Neutrophil (primary cell): ENCODE data around the gene TUBAL3.
A peak's percentile ranks its signal among the peaks of the same experiment; 100 is the strongest.
"Not testable (repeated sequence)": the region's sequence is repeated elsewhere in the genome, so short reads cannot be mapped to it uniquely, and the experiment has no call there.

Source experiments
- H3K27ac ChIP-seq: fragments of 200-600 bp; sonication (generic); 2 replicates; pipeline ENCODE4 v1.5.1; 2016; ENCODE audit warnings: mild to moderate bottlenecking, moderate library complexity
- H3K27me3 ChIP-seq: fragments of 200-600 bp; sonication (generic); 2 replicates; pipeline ENCODE4 v1.6.0; 2016; ENCODE audit warnings: mild to moderate bottlenecking
- H3K36me3 ChIP-seq: fragments of 200-600 bp; sonication (generic); 2 replicates; pipeline ENCODE4 v1.5.1; 2017
- H3K4me1 ChIP-seq, 2 experiments: fragments of 200-600 bp in 1 of 2; sonication (generic) in 1 of 2; 1 replicate in 1 of 2; 2 replicates in 1 of 2; pipeline versions ENCODE4 v1.5.1 to v1.6.1; 2013 to 2016; ENCODE audit warnings: low read depth in 1 of 2, low read length in 1 of 2, mild to moderate bottlenecking in 1 of 2, moderate library complexity in 1 of 2; ENCODE audit not compliant: control insufficient read depth in 1 of 2, insufficient read depth in 1 of 2
- H3K4me3 ChIP-seq, 2 experiments: fragments of 200-600 bp in 1 of 2; sonication (generic) in 1 of 2; 1 replicate in 1 of 2; 2 replicates in 1 of 2; pipeline ENCODE4 v1.5.1; 2013 to 2016; ENCODE audit warnings: low read depth in 1 of 2, low read length in 1 of 2, mild to moderate bottlenecking in 1 of 2, moderate library complexity in 1 of 2
- H3K9me3 ChIP-seq: fragments of 200-600 bp; sonication (generic); 2 replicates; pipeline ENCODE4 v1.5.1; 2016
- TF ChIP-seq, protein P1 (sequence below): fragments of 200-600 bp; sonication (generic); IDR thresholded peaks from 2 replicates; pipeline ENCODE4 v1.5.1; 2016; ENCODE audit warnings: antibody characterized with exemption

TUBAL3 gene

DNA sequence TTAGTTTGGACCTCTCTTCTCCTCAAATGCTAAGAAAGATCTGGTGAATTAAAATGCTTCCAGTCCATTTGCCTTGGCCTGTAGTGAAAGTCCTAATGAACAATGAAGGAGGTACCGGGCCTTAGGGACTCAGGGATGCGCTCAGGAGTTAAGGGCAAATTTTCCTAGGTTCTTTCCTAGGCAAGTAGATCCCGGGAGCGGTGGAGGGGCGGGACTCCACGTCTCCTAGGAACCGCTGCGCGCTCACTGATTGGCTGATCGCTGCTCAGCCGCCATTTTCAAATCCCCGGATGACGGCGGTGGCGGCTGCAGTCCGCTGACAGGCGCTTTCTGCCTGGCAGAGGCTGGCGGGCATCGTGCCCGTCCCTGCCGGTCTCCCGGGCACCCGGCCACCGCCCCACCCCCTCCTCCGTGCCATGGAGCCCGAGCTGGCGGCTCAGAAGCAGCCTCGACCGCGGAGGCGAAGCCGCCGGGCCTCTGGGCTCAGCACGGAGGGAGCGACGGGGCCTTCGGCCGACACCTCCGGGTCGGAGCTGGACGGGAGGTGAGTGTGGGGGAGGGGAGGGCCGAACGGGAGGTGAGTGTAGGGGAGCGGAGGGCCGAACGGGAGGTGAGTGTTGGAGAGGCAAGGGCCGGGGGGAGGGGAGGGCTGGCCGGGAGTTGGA lies 7.8 kb upstream of the TUBAL3 start, which contains the start of gene NET1:
NET1 (plus strand) TSS at position 281 of the 665 bp plus-strand sequence; CDS start at position 417, 136 bp downstream.
- no peak within 1 kb of the TSS for H3K27ac ChIP-seq

DNA sequence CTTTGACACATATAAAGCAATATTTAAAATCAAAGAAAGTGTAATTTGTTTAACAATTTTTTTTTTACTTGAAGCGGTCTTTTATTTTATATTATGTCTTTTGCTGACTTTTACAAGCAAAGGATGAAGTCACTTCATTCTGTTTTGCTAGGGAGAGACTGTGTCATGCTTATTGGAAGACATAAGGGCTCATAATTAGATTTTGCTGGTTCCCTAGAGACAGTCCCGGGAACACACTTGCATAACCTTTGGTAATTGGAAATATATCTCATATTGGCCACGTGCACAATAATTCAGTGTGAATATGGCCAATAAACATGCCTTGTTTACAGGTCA lies 7.3 kb upstream of the TUBAL3 start:
- TF ChIP-seq, protein P1, sequence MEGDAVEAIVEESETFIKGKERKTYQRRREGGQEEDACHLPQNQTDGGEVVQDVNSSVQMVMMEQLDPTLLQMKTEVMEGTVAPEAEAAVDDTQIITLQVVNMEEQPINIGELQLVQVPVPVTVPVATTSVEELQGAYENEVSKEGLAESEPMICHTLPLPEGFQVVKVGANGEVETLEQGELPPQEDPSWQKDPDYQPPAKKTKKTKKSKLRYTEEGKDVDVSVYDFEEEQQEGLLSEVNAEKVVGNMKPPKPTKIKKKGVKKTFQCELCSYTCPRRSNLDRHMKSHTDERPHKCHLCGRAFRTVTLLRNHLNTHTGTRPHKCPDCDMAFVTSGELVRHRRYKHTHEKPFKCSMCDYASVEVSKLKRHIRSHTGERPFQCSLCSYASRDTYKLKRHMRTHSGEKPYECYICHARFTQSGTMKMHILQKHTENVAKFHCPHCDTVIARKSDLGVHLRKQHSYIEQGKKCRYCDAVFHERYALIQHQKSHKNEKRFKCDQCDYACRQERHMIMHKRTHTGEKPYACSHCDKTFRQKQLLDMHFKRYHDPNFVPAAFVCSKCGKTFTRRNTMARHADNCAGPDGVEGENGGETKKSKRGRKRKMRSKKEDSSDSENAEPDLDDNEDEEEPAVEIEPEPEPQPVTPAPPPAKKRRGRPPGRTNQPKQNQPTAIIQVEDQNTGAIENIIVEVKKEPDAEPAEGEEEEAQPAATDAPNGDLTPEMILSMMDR = no peak
- no peaks in the 10 kb centered on the region for H3K9me3 ChIP-seq

More for the DNA sequence above, 7.8 kb upstream of the TUBAL3 start, which contains the start of gene NET1:
- peak within 1 kb of the TSS; percentile 48 to 69 for H3K4me3 ChIP-seq
- TF ChIP-seq, protein P1 = no peak
- H3K4me1 ChIP-seq = peaks cover 7 to 12% of the 10 kb centered on the region in 2 experiments
- no peaks in the 10 kb centered on the region for H3K36me3 ChIP-seq
- no peaks in the 10 kb centered on the region for H3K9me3 ChIP-seq
- H3K27me3 ChIP-seq = peaks cover 7% of the 10 kb centered on the region

GRCh38 chr10:5410787-5411186 lies 6.2 kb upstream of the TUBAL3 start:
- not testable (repeated sequence) for H3K36me3 ChIP-seq, H3K9me3 ChIP-seq, H3K27ac ChIP-seq, H3K27me3 ChIP-seq, H3K4me3 ChIP-seq
- peaks cover 7 to 12% of the 10 kb centered on the region in 2 experiments for H3K4me1 ChIP-seq

More for the DNA sequence above, 7.3 kb upstream of the TUBAL3 start:
- H3K27ac ChIP-seq = no peak overlapping the region
- H3K4me3 ChIP-seq = peak overlapping the region; percentile 48 to 69
- H3K36me3 ChIP-seq = no peaks in the 10 kb centered on the region
- peaks cover 7% of the 10 kb centered on the region for H3K27me3 ChIP-seq
- peaks cover 7 to 12% of the 10 kb centered on the region in 2 experiments for H3K4me1 ChIP-seq

DNA sequence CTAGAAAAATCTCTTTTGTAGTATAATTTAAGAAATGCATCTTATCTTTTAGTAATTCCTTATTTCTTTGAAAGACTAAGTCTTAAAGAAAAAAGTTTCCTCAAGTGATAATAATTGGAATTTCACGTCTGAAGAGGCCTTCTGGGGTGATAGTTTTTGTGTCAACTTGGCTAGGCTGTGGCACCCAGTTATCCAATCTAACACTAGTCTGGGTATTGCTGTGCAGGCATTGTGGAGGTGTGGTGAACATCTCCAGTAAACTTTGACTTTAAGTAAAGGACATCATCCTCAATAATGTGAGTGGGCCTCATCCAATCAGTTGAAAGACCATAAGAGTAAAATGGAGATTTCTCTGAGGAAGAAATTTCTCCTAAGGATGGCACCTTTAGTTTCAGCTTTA lies 2.3 kb upstream of the TUBAL3 start:
- Histone ChIP-seq H3K27ac (no peak overlapping the region), H3K4me1 (peaks cover 0 to under 1% of the 10 kb centered on the region in 2 experiments), H3K9me3 (no peaks in the 10 kb centered on the region), H3K36me3 (no peaks in the 10 kb centered on the region), H3K27me3 (peaks cover 7% of the 10 kb centered on the region), H3K4me3 (no peak overlapping the region)
- TF ChIP-seq, protein P1 = no peak

DNA sequence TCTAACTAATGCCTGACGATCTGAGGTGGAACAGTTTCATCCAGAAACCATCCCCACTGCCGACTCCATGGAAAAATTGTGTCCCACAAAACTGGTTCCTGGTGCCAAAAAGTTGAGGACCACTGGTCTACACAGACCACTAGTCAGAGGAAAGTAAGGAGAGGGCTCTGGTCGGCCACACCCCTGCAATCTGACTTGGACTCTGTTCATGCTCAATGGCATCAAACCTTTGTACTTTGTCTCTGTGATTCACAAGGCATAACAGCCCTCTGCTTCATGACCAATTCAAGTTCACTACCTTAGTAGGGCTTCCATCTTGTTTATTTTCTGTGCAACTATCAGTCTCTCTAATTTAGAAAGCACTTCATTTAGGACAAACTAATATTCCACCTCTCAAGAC lies 1.8 kb downstream of the TUBAL3 start:
- H3K27ac ChIP-seq = no peak overlapping the region
- TF ChIP-seq, protein P1 = no peak
- no peaks in the 10 kb centered on the region for H3K4me1 ChIP-seq

DNA sequence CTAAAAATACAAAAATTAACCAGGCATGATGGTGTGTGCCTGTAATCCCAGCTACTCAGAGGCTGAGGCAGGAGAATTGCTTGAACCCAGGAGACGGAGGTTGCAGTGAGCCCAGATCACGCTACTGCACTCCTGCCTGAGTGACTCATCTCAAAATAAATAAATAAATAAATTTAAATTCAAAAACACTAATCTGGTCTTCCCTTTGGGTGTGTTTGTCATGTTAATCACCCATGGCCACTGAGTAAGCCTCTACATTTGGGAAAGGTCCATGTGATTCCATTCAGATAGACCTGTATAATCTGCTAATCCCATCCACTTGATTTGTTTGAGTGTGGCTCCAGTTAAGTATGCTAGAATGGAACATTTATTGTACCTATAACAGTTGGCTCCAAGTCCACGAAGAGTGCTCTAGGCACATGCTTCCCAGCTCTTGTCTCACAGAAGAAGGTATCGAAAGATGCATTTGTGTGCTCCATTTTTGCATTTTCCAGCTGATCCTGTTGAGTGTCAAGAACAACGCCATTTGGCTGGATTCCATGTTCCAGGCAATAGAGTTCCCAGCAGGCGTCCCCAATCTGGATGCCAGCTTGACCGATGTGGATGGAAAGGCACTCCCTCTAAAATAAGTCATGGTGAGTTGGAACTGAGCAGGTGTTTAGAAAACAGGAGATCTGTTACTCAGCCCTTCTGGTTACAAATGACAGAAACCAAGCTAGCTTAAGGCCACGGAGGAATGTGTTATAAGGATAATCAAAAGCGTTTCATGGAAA lies 4.0 kb downstream of the TUBAL3 start:
- H3K4me3 ChIP-seq = no peak overlapping the region
- H3K9me3 ChIP-seq = no peaks in the 10 kb centered on the region
- no peak overlapping the region for H3K27ac ChIP-seq
- no peaks in the 10 kb centered on the region for H3K36me3 ChIP-seq
- H3K27me3 ChIP-seq = no peaks in the 10 kb centered on the region
- TF ChIP-seq, protein P1 = no peak
- no peaks in the 10 kb centered on the region for H3K4me1 ChIP-seq

More for the DNA sequence above, 1.8 kb downstream of the TUBAL3 start:
- Histone ChIP-seq H3K36me3 (no peaks in the 10 kb centered on the region), H3K4me3 (no peak overlapping the region), H3K27me3 (no peaks in the 10 kb centered on the region), H3K9me3 (no peaks in the 10 kb centered on the region)
